Measurements from ENCODE around the gene PNMT. TPM values are rescaled to one million over a fixed set of nuclear protein-coding genes. Genes with fewer than 3 reads are reported as not detected.

The PNMT gene
- polyA plus RNA-seq, 3 donors, result not detected

- peaks cover 19 to 32% of the 10 kb centered on the region in 2 donors for H3K4me1 ChIP-seq (ENCODE audit: control insufficient read depth in 1 of 2, insufficient read depth in 2 of 2, low read length in 2 of 2)
- intact Hi-C loops (cut with micrococcal nuclease), result no loop called here
- H3K4me1 Mint-ChIP-seq, result peaks cover 28% of the 10 kb centered on the region
- H4K20me1 ChIP-seq (ENCODE audit: insufficient read depth, low read length), result no peaks in the 10 kb centered on the region
- peaks cover 0 to 11% (median 2%) of the 10 kb centered on the region in 7 donors for H3K9me3 Mint-ChIP-seq
- no peak for DNase-seq
- H3K27ac Mint-ChIP-seq, result no peak overlapping the region
- no peak overlapping the region for H3K4me3 ChIP-seq (replicated peaks in 1 of 3; ENCODE audit: low read depth in 2 of 3, low read length in 3 of 3)
- WGBS (ENCODE audit: insufficient coverage), result 97% methylated on average over 3 of the region's 5 CpGs
- no peak overlapping the region for H3K27ac ChIP-seq (ENCODE audit: low read depth in 1 of 2, low read length in 2 of 2)
- H3K27me3 Mint-ChIP-seq (ENCODE audit: low read depth in 3 of 3), result peaks cover 45 to 69% (median 62%) of the 10 kb centered on the region in 3 donors
- TF ChIP-seq CTCF (IDR thresholded peaks at IDR 0.05), result no peak
- no peak overlapping the region for H3K4me2 ChIP-seq (replicated peaks; ENCODE audit: extremely low read depth, low read length, poor library complexity, severe bottlenecking)
- H3K36me3 Mint-ChIP-seq, result no peaks in the 10 kb centered on the region
- H3K79me2 ChIP-seq (ENCODE audit: insufficient read depth, low read length), result no peaks in the 10 kb centered on the region
- H3K9ac ChIP-seq (ENCODE audit: insufficient read depth, low read length, poor library complexity, severe bottlenecking), result no peak overlapping the region
- H3K36me3 ChIP-seq (replicated peaks in 1 of 2; ENCODE audit: control insufficient read depth in 1 of 2, insufficient read depth in 2 of 2, low read length in 2 of 2), result no peaks in the 10 kb centered on the region
- peak overlapping the region in 1 of 2 donors; percentile 80 for H3K4me3 Mint-ChIP-seq
- H3K9me3 ChIP-seq (replicated peaks in 1 of 2; ENCODE audit: control insufficient read depth in 1 of 2, insufficient read depth in 1 of 2, low read length in 2 of 2), result no peaks in the 10 kb centered on the region
- peaks cover 16 to 54% of the 10 kb centered on the region in 2 donors for H3K27me3 ChIP-seq (ENCODE audit: control insufficient read depth in 2 of 2, insufficient read depth in 2 of 2, low read length in 2 of 2)
- no peak overlapping the region for H2AFZ ChIP-seq (ENCODE audit: insufficient read depth, low read depth, low read length, poor library complexity, severe bottlenecking)
Observed at GRCh38 chr17:39625198-39625785, 43.0 kb upstream of the PNMT start.

GRCh38 chr17:39626171-39627046 is 41.8 kb upstream of the PNMT start, which contains the start of gene PPP1R1B:
Gene PPP1R1B, plus strand, starts transcription at chr17:39626952. Its CDS starts 441 bp downstream, at chr17:39627393.
- no peak for TF ChIP-seq CTCF (IDR thresholded peaks at IDR 0.05)
- peak within 1 kb of the TSS in 2 of 7 donors; percentile 25 to 59 for H3K27ac Mint-ChIP-seq
- H3K27ac ChIP-seq (ENCODE audit: low read depth in 1 of 2, low read length in 2 of 2), result no peak within 1 kb of the TSS
- H3K79me2 ChIP-seq (ENCODE audit: insufficient read depth, low read length), result no peaks in the 10 kb centered on the region
- H3K4me2 ChIP-seq (replicated peaks; ENCODE audit: extremely low read depth, low read length, poor library complexity, severe bottlenecking), result no peak within 1 kb of the TSS
- peaks cover 22 to 36% of the 10 kb centered on the region in 2 donors for H3K4me1 ChIP-seq (ENCODE audit: control insufficient read depth in 1 of 2, insufficient read depth in 2 of 2, low read length in 2 of 2)
- peaks cover 0 to 11% (median 2%) of the 10 kb centered on the region in 7 donors for H3K9me3 Mint-ChIP-seq
- no peak within 1 kb of the TSS for H3K9ac ChIP-seq (ENCODE audit: insufficient read depth, low read length, poor library complexity, severe bottlenecking)
- H3K4me1 Mint-ChIP-seq, result peaks cover 36% of the 10 kb centered on the region
- peaks cover 48 to 67% (median 57%) of the 10 kb centered on the region in 3 donors for H3K27me3 Mint-ChIP-seq (ENCODE audit: low read depth in 3 of 3)
- 32% methylated on average over 24 of the region's 29 CpGs for WGBS (ENCODE audit: insufficient coverage)
- H3K27me3 ChIP-seq (ENCODE audit: control insufficient read depth in 2 of 2, insufficient read depth in 2 of 2, low read length in 2 of 2), result peaks cover 16 to 49% of the 10 kb centered on the region in 2 donors
- no peaks in the 10 kb centered on the region for H3K36me3 Mint-ChIP-seq
- peak within 1 kb of the TSS in 1 of 2 donors; percentile 84 for H3K4me3 Mint-ChIP-seq
- H3K36me3 ChIP-seq (replicated peaks in 1 of 2; ENCODE audit: control insufficient read depth in 1 of 2, insufficient read depth in 2 of 2, low read length in 2 of 2), result no peaks in the 10 kb centered on the region
- no peak within 1 kb of the TSS for H2AFZ ChIP-seq (ENCODE audit: insufficient read depth, low read depth, low read length, poor library complexity, severe bottlenecking)
- intact Hi-C loops (cut with micrococcal nuclease), result no loop called here
- no peak for DNase-seq
- H3K9me3 ChIP-seq (replicated peaks in 1 of 2; ENCODE audit: control insufficient read depth in 1 of 2, insufficient read depth in 1 of 2, low read length in 2 of 2), result no peaks in the 10 kb centered on the region
- no peak within 1 kb of the TSS for H3K4me3 ChIP-seq (replicated peaks in 1 of 3; ENCODE audit: low read depth in 2 of 3, low read length in 3 of 3)
- no peaks in the 10 kb centered on the region for H4K20me1 ChIP-seq (ENCODE audit: insufficient read depth, low read length)

Data from CD14-positive monocyte (primary cell).